ENCODE measurements around the gene YIF1A. TPM values are rescaled to one million over a fixed set of nuclear protein-coding genes. Genes with fewer than 3 reads are reported as not detected.
"Not testable (repeated sequence)": the region's sequence is repeated elsewhere in the genome, so short reads cannot be mapped to it uniquely, and the experiment has no call there.

The YIF1A gene
- total and polyA plus RNA-seq, 4 donors, result 93.0 to 136 (median 117) TPM

DNA sequence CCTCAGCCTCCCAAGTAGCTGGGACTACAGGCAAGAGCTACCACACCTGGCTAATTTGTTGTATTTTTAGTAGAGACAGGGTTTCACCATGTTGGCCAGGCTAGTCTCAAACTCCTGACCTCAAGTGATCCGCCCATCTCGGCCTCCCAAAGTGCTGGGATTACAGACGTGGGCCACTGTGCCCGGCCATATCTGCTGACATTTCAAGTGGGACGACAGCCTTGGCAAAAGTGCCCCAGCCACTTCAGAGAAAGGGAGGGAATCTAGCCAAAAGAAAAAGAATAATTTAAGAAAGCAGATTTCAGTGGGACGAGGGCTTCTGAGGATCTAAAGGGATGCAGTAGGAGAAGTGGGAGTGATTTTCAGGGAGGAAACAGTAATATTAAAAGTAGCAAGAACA is 35.9 kb downstream of the YIF1A start:
- H3K9ac ChIP-seq (ENCODE audit: low read depth in 1 of 2, low read length in 2 of 2); H3K4me1 ChIP-seq (ENCODE audit: control insufficient read depth in 4 of 4, insufficient read depth in 4 of 4, low read length in 3 of 4); H3K27me3 ChIP-seq (ENCODE audit: control insufficient read depth in 4 of 4, insufficient read depth in 4 of 4, low read length in 3 of 4); H3K9me3 ChIP-seq (ENCODE audit: control insufficient read depth in 4 of 4, low read length in 3 of 4); DNase-seq (ENCODE audit: low spot score); H3K36me3 ChIP-seq (ENCODE audit: control insufficient read depth in 4 of 4, insufficient read depth in 3 of 4, low read depth in 1 of 4, low read length in 3 of 4); H3K4me3 ChIP-seq (ENCODE audit: low read depth in 1 of 3, low read length in 3 of 3); H3K27ac ChIP-seq (ENCODE audit: low read depth in 1 of 2, low read length in 2 of 2): not testable (repeated sequence)
- 88% methylated on average over 6 of the region's 6 CpGs for WGBS

DNA sequence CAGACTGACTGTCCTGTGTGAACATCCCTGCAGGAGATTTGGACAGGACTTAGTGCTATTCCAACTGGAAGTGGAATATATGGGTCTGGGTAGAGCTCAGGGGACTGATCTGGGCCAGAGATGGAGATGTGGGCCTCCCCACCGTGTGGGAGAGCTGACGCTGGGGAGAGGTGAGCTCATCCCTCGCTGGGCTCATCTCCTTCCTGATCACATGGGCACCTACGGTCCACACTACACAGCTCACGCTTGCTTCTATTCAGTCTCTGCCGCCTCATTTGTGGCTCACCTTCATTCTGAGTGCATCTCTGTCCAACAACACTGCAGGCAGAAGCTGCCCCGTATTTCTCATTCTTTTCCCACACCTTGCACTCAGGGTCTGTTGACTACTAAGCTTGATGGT is 37.1 kb downstream of the YIF1A start:
- DNase-seq (ENCODE audit: low spot score), result no peak
- no peak overlapping the region for H3K27ac ChIP-seq (ENCODE audit: low read depth in 1 of 2, low read length in 2 of 2)
- no peak overlapping the region for H3K4me3 ChIP-seq (ENCODE audit: low read depth in 1 of 3, low read length in 3 of 3)
- TF ChIP-seq HNF4A (conservative IDR thresholded peaks at IDR 0.05) (no peak), REST (IDR thresholded peaks at IDR 0.05) (no peak), TAF1 (conservative IDR thresholded peaks at IDR 0.05) (no peak), FOXA1 (IDR thresholded peaks at IDR 0.05) (no peak), FOXA2 (IDR thresholded peaks at IDR 0.05) (no peak), HNF4G (IDR thresholded peaks at IDR 0.05) (no peak), GABPA (IDR thresholded peaks at IDR 0.05 in 1 of 2, conservative IDR thresholded peaks at IDR 0.05 in 1 of 2) (no peak), RAD21 (IDR thresholded peaks at IDR 0.05) (no peak)
- TF ChIP-seq, protein P1, sequence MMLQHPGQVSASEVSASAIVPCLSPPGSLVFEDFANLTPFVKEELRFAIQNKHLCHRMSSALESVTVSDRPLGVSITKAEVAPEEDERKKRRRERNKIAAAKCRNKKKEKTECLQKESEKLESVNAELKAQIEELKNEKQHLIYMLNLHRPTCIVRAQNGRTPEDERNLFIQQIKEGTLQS (IDR thresholded peaks at IDR 0.05), result no peak
- TF ChIP-seq, protein P2, sequence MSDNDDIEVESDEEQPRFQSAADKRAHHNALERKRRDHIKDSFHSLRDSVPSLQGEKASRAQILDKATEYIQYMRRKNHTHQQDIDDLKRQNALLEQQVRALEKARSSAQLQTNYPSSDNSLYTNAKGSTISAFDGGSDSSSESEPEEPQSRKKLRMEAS (IDR thresholded peaks at IDR 0.05), result no peak
- TF ChIP-seq, protein P3, sequence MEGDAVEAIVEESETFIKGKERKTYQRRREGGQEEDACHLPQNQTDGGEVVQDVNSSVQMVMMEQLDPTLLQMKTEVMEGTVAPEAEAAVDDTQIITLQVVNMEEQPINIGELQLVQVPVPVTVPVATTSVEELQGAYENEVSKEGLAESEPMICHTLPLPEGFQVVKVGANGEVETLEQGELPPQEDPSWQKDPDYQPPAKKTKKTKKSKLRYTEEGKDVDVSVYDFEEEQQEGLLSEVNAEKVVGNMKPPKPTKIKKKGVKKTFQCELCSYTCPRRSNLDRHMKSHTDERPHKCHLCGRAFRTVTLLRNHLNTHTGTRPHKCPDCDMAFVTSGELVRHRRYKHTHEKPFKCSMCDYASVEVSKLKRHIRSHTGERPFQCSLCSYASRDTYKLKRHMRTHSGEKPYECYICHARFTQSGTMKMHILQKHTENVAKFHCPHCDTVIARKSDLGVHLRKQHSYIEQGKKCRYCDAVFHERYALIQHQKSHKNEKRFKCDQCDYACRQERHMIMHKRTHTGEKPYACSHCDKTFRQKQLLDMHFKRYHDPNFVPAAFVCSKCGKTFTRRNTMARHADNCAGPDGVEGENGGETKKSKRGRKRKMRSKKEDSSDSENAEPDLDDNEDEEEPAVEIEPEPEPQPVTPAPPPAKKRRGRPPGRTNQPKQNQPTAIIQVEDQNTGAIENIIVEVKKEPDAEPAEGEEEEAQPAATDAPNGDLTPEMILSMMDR (IDR thresholded peaks at IDR 0.05; ENCODE audit: low read depth, low read length, missing input control), result no peak
- TF ChIP-seq, protein P4, sequence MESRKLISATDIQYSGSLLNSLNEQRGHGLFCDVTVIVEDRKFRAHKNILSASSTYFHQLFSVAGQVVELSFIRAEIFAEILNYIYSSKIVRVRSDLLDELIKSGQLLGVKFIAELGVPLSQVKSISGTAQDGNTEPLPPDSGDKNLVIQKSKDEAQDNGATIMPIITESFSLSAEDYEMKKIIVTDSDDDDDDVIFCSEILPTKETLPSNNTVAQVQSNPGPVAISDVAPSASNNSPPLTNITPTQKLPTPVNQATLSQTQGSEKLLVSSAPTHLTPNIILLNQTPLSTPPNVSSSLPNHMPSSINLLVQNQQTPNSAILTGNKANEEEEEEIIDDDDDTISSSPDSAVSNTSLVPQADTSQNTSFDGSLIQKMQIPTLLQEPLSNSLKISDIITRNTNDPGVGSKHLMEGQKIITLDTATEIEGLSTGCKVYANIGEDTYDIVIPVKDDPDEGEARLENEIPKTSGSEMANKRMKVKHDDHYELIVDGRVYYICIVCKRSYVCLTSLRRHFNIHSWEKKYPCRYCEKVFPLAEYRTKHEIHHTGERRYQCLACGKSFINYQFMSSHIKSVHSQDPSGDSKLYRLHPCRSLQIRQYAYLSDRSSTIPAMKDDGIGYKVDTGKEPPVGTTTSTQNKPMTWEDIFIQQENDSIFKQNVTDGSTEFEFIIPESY (IDR thresholded peaks at IDR 0.05), result no peak
- no peaks in the 10 kb centered on the region for H3K9me3 ChIP-seq (ENCODE audit: control insufficient read depth in 4 of 4, low read length in 3 of 4)
- H3K36me3 ChIP-seq (ENCODE audit: control insufficient read depth in 4 of 4, insufficient read depth in 3 of 4, low read depth in 1 of 4, low read length in 3 of 4), result no peaks in the 10 kb centered on the region
- WGBS, result 84% methylated on average over 7 of the region's 7 CpGs
- no peaks in the 10 kb centered on the region for H3K27me3 ChIP-seq (ENCODE audit: control insufficient read depth in 4 of 4, insufficient read depth in 4 of 4, low read length in 3 of 4)
- H3K9ac ChIP-seq (ENCODE audit: low read depth in 1 of 2, low read length in 2 of 2), result no peak overlapping the region
- peaks cover 0 to under 1% (median 0%) of the 10 kb centered on the region in 4 donors for H3K4me1 ChIP-seq (ENCODE audit: control insufficient read depth in 4 of 4, insufficient read depth in 4 of 4, low read length in 3 of 4)
